HepG2 (cell line): Measurements from ENCODE around the gene TADA3. TPM values are rescaled to one million over a fixed set of nuclear protein-coding genes. Genes with fewer than 3 reads are reported as not detected.

ENCODE experiments used
- CEBPB ChIP-seq: IDR thresholded peaks from 2 replicates; pipeline ENCODE4 v1.6.1; 2011; ENCODE audit warnings: low read depth, low read length, improper control_type of control experiment, borderline replicate concordance
- MYNN ChIP-seq: sonication (generic); formaldehyde crosslinking; IDR thresholded peaks from 2 replicates; pipeline ENCODE4 v1.4.0; 2020; ENCODE audit warnings: mild to moderate bottlenecking, low read depth, missing genetic modification reagents
- RBM22 ChIP-seq: fragments of 200-400 bp; formaldehyde crosslinking; optimal IDR thresholded peaks from 2 replicates; pipeline ENCODE3; 2017; ENCODE audit warnings: mild to moderate bottlenecking, low read length, moderate library complexity
- RFXANK ChIP-seq: IDR thresholded peaks from 2 replicates; pipeline ENCODE4 v1.6.1; 2016
- SALL1 ChIP-seq: sonication (generic); formaldehyde crosslinking; IDR thresholded peaks from 2 replicates; pipeline ENCODE4 v1.8.0; 2022; ENCODE audit warnings: mild to moderate bottlenecking, missing genetic modification reagents
- SIN3A ChIP-seq: IDR thresholded peaks from 2 replicates; pipeline ENCODE4 v1.6.1; 2011; ENCODE audit warnings: low read depth, mild to moderate bottlenecking, control low read depth, low read length, borderline replicate concordance
- TAF1 ChIP-seq: sonication (generic); formaldehyde crosslinking; IDR thresholded peaks from 2 replicates; pipeline ENCODE4 v1.4.0; 2020; ENCODE audit warnings: missing genetic modification reagents
- YEATS4 ChIP-seq: sonication (generic); formaldehyde crosslinking; IDR thresholded peaks from 2 replicates; pipeline ENCODE4 v1.4.0; 2020; ENCODE audit warnings: missing genetic modification reagents, borderline replicate concordance
- ZNF12 ChIP-seq: sonication (generic); formaldehyde crosslinking; IDR thresholded peaks from 2 replicates; pipeline ENCODE4 v1.5.0; 2020; ENCODE audit warnings: missing genetic modification reagents
- ZNF367 ChIP-seq: sonication (generic); formaldehyde crosslinking; IDR thresholded peaks from 2 replicates; pipeline ENCODE4 v1.4.0; 2020; ENCODE audit warnings: missing genetic modification reagents, borderline replicate concordance
- ZNF598 ChIP-seq: sonication (generic); formaldehyde crosslinking; IDR thresholded peaks from 2 replicates; pipeline ENCODE4 v1.5.1; 2020; ENCODE audit warnings: mild to moderate bottlenecking, missing genetic modification reagents, borderline replicate concordance
- ZNF720 ChIP-seq: sonication (generic); formaldehyde crosslinking; IDR thresholded peaks from 2 replicates; pipeline ENCODE4 v1.4.0; 2020; ENCODE audit warnings: missing genetic modification reagents
- polyA plus RNA-seq, 8 experiments: library from polyadenylated mRNA; depleted of rRNA in 3 of 8; stranded (reverse) in 7 of 8; unstranded in 1 of 8; fragments of >200 nt; fragmentation: Illumina TruSeq in 4 of 8; extraction: Trizol in 4 of 8; gene quantifications; 2 replicates each; pipeline versions ENCODE4 v1.2.1 to v1.2.3, GENCODE V29; 2011 to 2016; ENCODE audit warnings: low read depth in 4 of 8, missing spikeins in 1 of 8, mixed read lengths in 1 of 8; ENCODE audit not compliant: insufficient read depth in 1 of 8
- total RNA-seq, 5 experiments: library from RNA; depleted of rRNA; stranded (reverse); fragments of >200 nt; fragmentation: Illumina TruSeq; extraction: Trizol; gene quantifications; 2 replicates each; pipeline ENCODE4 v1.2.3, GENCODE V29; 2016; ENCODE audit warnings: low read depth in 1 of 5
- TF ChIP-seq, protein P1 (sequence below): sonication (generic); formaldehyde crosslinking; IDR thresholded peaks from 2 replicates; pipeline ENCODE4 v1.5.0; 2020; ENCODE audit warnings: missing genetic modification reagents
- TF ChIP-seq, protein P2 (sequence below): sonication (generic); formaldehyde crosslinking; IDR thresholded peaks from 2 replicates; pipeline ENCODE4 v1.9.0; 2021; ENCODE audit warnings: missing genetic modification reagents, borderline replicate concordance
- TF ChIP-seq, protein P3 (sequence below): sonication (generic); formaldehyde crosslinking; IDR thresholded peaks from 2 replicates; pipeline ENCODE4 v1.4.0; 2020; ENCODE audit warnings: mild to moderate bottlenecking, missing genetic modification reagents
- TF ChIP-seq, protein P4 (sequence below): sonication (generic); formaldehyde crosslinking; IDR thresholded peaks from 2 replicates; pipeline ENCODE4 v1.5.0; 2020; ENCODE audit warnings: mild to moderate bottlenecking, missing genetic modification reagents
- TF ChIP-seq, protein P5 (sequence below): sonication (generic); formaldehyde crosslinking; IDR thresholded peaks from 2 replicates; pipeline ENCODE4 v1.4.0; 2020; ENCODE audit warnings: missing genetic modification reagents
- TF ChIP-seq, protein P6 (sequence below): sonication (generic); formaldehyde crosslinking; IDR thresholded peaks from 2 replicates; pipeline ENCODE4 v1.4.0; 2020; ENCODE audit warnings: mild to moderate bottlenecking, missing genetic modification reagents
- TF ChIP-seq, protein P7 (sequence below): sonication (generic); formaldehyde crosslinking; IDR thresholded peaks from 2 replicates; pipeline ENCODE4 v1.4.0; 2020; ENCODE audit warnings: missing genetic modification reagents

TADA3 gene
- total and polyA plus RNA-seq, 2 of the 13 experiments (the other 11 are each of a cell fraction or from before 2014, with no cell fraction given): 32.1 to 37.1 TPM

DNA sequence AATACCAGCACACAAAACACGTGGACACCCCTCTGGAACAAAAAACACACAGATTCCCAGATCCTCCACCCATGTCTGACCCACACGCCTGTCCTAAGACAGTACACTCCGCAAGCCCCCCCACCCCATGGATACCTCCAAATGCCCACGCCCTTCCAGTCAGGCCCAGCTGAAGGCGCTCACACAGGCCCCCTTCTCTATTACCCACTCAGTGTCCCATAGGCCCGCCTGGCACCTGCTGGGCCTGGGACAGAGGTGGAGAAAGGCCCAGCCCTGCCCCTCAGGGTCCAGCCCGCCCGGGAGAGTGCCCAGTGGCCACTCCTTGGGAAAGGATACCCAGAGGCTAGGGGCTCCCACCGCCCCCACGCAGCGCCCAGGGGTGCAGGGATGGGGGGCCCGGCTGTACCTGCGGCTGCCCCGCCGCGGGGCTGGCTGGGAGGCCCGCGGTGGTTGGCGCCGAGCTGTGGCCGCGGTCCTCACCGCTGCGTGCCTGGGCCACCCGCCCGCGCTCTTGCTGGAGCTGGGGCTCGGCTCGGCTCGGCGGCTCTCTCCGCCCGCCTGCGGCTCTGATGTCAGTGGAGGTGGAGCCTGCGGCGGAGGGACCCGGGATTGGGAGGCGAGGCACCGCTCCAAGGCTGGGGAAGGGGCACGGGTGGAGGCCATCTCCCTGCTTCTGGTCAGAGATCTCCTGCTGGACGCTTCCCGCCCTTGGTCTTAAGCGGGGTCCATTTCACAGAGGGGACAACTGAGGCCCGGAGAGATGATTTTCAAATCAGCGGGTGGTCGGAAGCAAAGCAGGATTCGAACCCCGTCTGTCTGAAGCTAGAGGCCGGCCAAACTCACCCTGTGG, 22.6 kb downstream of the TADA3 start, which contains the start of gene CAMK1 (continued):
- TF ChIP-seq ZNF367 (no peak), SALL1 (CRISPR knock-in tag) (peak; percentile 50; the same call in 1 of the 2 replicates), SIN3A (peak; percentile 31; the same call in 1 of the 2 replicates), MYNN (CRISPR knock-in tag) (no peak), CEBPB (no peak), RFXANK (CRISPR knock-in tag) (no peak), ZNF12 (no peak), TAF1 (peak; percentile 52; the same call in 1 of the 2 replicates), ZNF598 (CRISPR knock-in tag) (no peak), YEATS4 (CRISPR knock-in tag) (no peak; the same call in none of the 2 replicates), RBM22 (no peak), ZNF720 (no peak)
- TF ChIP-seq, protein P1, sequence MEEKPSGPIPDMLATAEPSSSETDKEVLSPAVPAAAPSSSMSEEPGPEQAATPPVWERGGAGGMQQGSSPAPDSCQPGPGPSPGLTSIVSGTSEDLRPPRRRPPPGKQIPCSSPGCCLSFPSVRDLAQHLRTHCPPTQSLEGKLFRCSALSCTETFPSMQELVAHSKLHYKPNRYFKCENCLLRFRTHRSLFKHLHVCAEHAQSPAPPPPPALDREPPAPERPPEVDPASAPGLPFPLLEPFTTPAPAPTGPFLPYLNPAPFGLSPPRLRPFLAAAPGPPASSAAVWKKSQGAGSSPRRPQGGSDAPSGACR: no peak
- TF ChIP-seq, protein P2, sequence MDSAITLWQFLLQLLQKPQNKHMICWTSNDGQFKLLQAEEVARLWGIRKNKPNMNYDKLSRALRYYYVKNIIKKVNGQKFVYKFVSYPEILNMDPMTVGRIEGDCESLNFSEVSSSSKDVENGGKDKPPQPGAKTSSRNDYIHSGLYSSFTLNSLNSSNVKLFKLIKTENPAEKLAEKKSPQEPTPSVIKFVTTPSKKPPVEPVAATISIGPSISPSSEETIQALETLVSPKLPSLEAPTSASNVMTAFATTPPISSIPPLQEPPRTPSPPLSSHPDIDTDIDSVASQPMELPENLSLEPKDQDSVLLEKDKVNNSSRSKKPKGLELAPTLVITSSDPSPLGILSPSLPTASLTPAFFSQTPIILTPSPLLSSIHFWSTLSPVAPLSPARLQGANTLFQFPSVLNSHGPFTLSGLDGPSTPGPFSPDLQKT (CRISPR knock-in tag): no peak
- TF ChIP-seq, protein P3, sequence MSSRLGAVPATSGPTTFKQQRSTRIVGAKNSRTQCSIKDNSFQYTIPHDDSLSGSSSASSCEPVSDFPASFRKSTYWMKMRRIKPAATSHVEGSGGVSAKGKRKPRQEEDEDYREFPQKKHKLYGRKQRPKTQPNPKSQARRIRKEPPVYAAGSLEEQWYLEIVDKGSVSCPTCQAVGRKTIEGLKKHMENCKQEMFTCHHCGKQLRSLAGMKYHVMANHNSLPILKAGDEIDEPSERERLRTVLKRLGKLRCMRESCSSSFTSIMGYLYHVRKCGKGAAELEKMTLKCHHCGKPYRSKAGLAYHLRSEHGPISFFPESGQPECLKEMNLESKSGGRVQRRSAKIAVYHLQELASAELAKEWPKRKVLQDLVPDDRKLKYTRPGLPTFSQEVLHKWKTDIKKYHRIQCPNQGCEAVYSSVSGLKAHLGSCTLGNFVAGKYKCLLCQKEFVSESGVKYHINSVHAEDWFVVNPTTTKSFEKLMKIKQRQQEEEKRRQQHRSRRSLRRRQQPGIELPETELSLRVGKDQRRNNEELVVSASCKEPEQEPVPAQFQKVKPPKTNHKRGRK (CRISPR knock-in tag): no peak
- TF ChIP-seq, protein P4, sequence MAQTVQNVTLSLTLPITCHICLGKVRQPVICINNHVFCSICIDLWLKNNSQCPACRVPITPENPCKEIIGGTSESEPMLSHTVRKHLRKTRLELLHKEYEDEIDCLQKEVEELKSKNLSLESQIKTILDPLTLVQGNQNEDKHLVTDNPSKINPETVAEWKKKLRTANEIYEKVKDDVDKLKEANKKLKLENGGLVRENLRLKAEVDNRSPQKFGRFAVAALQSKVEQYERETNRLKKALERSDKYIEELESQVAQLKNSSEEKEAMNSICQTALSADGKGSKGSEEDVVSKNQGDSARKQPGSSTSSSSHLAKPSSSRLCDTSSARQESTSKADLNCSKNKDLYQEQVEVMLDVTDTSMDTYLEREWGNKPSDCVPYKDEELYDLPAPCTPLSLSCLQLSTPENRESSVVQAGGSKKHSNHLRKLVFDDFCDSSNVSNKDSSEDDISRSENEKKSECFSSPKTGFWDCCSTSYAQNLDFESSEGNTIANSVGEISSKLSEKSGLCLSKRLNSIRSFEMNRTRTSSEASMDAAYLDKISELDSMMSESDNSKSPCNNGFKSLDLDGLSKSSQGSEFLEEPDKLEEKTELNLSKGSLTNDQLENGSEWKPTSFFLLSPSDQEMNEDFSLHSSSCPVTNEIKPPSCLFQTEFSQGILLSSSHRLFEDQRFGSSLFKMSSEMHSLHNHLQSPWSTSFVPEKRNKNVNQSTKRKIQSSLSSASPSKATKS (CRISPR knock-in tag): no peak
- TF ChIP-seq, protein P5, sequence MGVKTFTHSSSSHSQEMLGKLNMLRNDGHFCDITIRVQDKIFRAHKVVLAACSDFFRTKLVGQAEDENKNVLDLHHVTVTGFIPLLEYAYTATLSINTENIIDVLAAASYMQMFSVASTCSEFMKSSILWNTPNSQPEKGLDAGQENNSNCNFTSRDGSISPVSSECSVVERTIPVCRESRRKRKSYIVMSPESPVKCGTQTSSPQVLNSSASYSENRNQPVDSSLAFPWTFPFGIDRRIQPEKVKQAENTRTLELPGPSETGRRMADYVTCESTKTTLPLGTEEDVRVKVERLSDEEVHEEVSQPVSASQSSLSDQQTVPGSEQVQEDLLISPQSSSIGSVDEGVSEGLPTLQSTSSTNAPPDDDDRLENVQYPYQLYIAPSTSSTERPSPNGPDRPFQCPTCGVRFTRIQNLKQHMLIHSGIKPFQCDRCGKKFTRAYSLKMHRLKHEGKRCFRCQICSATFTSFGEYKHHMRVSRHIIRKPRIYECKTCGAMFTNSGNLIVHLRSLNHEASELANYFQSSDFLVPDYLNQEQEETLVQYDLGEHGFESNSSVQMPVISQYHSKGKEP (CRISPR knock-in tag): no peak
- TF ChIP-seq, protein P6, sequence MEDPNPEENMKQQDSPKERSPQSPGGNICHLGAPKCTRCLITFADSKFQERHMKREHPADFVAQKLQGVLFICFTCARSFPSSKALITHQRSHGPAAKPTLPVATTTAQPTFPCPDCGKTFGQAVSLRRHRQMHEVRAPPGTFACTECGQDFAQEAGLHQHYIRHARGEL (CRISPR knock-in tag): no peak
- TF ChIP-seq, protein P7, sequence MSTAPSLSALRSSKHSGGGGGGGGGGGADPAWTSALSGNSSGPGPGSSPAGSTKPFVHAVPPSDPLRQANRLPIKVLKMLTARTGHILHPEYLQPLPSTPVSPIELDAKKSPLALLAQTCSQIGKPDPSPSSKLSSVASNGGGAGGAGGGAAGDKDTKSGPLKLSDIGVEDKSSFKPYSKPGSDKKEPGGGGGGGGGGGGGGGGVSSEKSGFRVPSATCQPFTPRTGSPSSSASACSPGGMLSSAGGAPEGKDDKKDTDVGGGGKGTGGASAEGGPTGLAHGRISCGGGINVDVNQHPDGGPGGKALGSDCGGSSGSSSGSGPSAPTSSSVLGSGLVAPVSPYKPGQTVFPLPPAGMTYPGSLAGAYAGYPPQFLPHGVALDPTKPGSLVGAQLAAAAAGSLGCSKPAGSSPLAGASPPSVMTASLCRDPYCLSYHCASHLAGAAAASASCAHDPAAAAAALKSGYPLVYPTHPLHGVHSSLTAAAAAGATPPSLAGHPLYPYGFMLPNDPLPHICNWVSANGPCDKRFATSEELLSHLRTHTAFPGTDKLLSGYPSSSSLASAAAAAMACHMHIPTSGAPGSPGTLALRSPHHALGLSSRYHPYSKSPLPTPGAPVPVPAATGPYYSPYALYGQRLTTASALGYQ (CRISPR knock-in tag): no peak
